HEK293 (cell line): ENCODE data around the gene HOXB7.

ENCODE experiments used
- CTCF ChIA-PET: fragments of 350-600 bp; formaldehyde crosslinking; extraction: SDS; loops from one replicate; lab custom pipeline; 2021; ENCODE audit warnings: antibody characterized with exemption; lab: Yijun Ruan, JAX
- POLR2A ChIA-PET: fragments of 300-600 bp; formaldehyde crosslinking; extraction: SDS; loops from one replicate; lab custom pipeline; 2020; ENCODE audit warnings: antibody characterized with exemption, inconsistent platforms; lab: Yijun Ruan, JAX
- H3K27ac ChIP-seq: fragments of 200-500 bp; sonication (Bioruptor generic); 2 replicates; pipeline ENCODE4 v1.5.1; 2014; ENCODE audit warnings: low read depth, low read length, control low read depth, inconsistent platforms; ENCODE audit errors: extremely low read depth
- H3K36me3 ChIP-seq, 2 experiments: fragments of 200-500 bp in 1 of 2; sonication (Bioruptor generic) in 1 of 2; 1 replicate in 1 of 2; 2 replicates in 1 of 2; pipeline ENCODE4 v1.5.1; 2014 to 2017; ENCODE audit warnings: inconsistent platforms in 2 of 2, low read length in 2 of 2; ENCODE audit not compliant: control insufficient read depth in 2 of 2, insufficient read depth in 1 of 2
- H3K4me1 ChIP-seq: fragments of 200-500 bp; sonication (Bioruptor generic); 2 replicates; pipeline ENCODE4 v1.5.1; 2014; ENCODE audit warnings: mild to moderate bottlenecking, low read length, inconsistent platforms; ENCODE audit not compliant: control insufficient read depth, insufficient read depth
- H3K4me3 ChIP-seq: 2 replicates; pipeline ENCODE4 v1.5.1; 2011; ENCODE audit warnings: low read depth, mild to moderate bottlenecking, control low read depth, low read length, moderate library complexity
- H3K9me3 ChIP-seq: fragments of 200-500 bp; sonication (Bioruptor generic); 2 replicates; pipeline ENCODE4 v1.5.1; 2014; ENCODE audit warnings: low read depth, low read length, inconsistent platforms; ENCODE audit not compliant: control insufficient read depth, insufficient read depth
- CTCF ChIP-seq: fragments of 450-650 bp; formaldehyde crosslinking; IDR thresholded peaks from 2 replicates; pipeline ENCODE4 v1.5.1; 2016; ENCODE audit warnings: missing biosample characterization, missing genetic modification characterization
- ELK4 ChIP-seq: IDR thresholded peaks from 2 replicates; pipeline ENCODE4 v1.6.1; 2011; ENCODE audit warnings: mild to moderate bottlenecking, low read depth, low read length, borderline replicate concordance
- GLI2 ChIP-seq: fragments of 450-650 bp; formaldehyde crosslinking; IDR thresholded peaks from 2 replicates; pipeline ENCODE4; 2017; ENCODE audit warnings: missing biosample characterization, missing genetic modification characterization, low read depth, borderline replicate concordance
- IKZF3 ChIP-seq: fragments of 450-650 bp; IDR thresholded peaks from 2 replicates; pipeline ENCODE4 v1.5.0; 2018; ENCODE audit warnings: missing biosample characterization, mild to moderate bottlenecking, missing genetic modification characterization, moderate library complexity
- KLF17 ChIP-seq: fragments of 450-650 bp; formaldehyde crosslinking; IDR thresholded peaks from 2 replicates; pipeline ENCODE4 v1.5.1; 2016; ENCODE audit warnings: missing biosample characterization, missing genetic modification characterization
- OSR2 ChIP-seq: fragments of 450-650 bp; formaldehyde crosslinking; IDR thresholded peaks from 2 replicates; pipeline ENCODE4 v1.5.1; 2016; ENCODE audit warnings: missing biosample characterization, missing genetic modification characterization
- PRDM1 ChIP-seq: fragments of 450-650 bp; formaldehyde crosslinking; IDR thresholded peaks from 2 replicates; pipeline ENCODE4; 2016; ENCODE audit warnings: missing biosample characterization, missing genetic modification characterization
- PRDM2 ChIP-seq: fragments of 450-650 bp; formaldehyde crosslinking; IDR thresholded peaks from 2 replicates; pipeline ENCODE4 v1.5.1; 2016; ENCODE audit warnings: missing biosample characterization, missing genetic modification characterization, borderline replicate concordance
- REPIN1 ChIP-seq: fragments of 450-650 bp; formaldehyde crosslinking; IDR thresholded peaks from 2 replicates; pipeline ENCODE4 v1.5.1; 2017; ENCODE audit warnings: missing biosample characterization, missing genetic modification characterization, low read depth
- ZBTB17 ChIP-seq: fragments of 450-650 bp; formaldehyde crosslinking; IDR thresholded peaks from 2 replicates; pipeline ENCODE4 v1.5.1; 2016; ENCODE audit warnings: missing biosample characterization, missing genetic modification characterization
- ZBTB21 ChIP-seq: fragments of 450-650 bp; formaldehyde crosslinking; IDR thresholded peaks from 2 replicates; pipeline ENCODE4 v1.5.1; 2017; ENCODE audit warnings: missing biosample characterization, missing genetic modification characterization
- ZBTB48 ChIP-seq: fragments of 450-650 bp; formaldehyde crosslinking; IDR thresholded peaks from 2 replicates; pipeline ENCODE4 v1.5.1; 2016; ENCODE audit warnings: missing biosample characterization, missing genetic modification characterization
- ZBTB8A ChIP-seq: fragments of 450-650 bp; formaldehyde crosslinking; IDR thresholded peaks from 2 replicates; pipeline ENCODE4 v1.5.1; 2016; ENCODE audit warnings: missing biosample characterization, missing genetic modification characterization
- ZNF114 ChIP-seq: fragments of 450-650 bp; formaldehyde crosslinking; IDR thresholded peaks from 2 replicates; pipeline ENCODE4 v1.5.0; 2017; ENCODE audit warnings: missing biosample characterization, missing genetic modification characterization
- ZNF202 ChIP-seq: fragments of 450-650 bp; formaldehyde crosslinking; IDR thresholded peaks from 2 replicates; pipeline ENCODE4 v1.5.1; 2016; ENCODE audit warnings: missing biosample characterization, missing genetic modification characterization, borderline replicate concordance
- ZNF366 ChIP-seq: fragments of 450-650 bp; formaldehyde crosslinking; conservative IDR thresholded peaks from 2 replicates; pipeline ENCODE4 v1.5.1; 2016; ENCODE audit warnings: missing biosample characterization, missing genetic modification characterization
- ZNF394 ChIP-seq: fragments of 450-650 bp; formaldehyde crosslinking; IDR thresholded peaks from 2 replicates; pipeline ENCODE4 v1.5.1; 2016; ENCODE audit warnings: missing biosample characterization, missing genetic modification characterization, mild to moderate bottlenecking, moderate library complexity, borderline replicate concordance
- ZNF521 ChIP-seq: fragments of 450-650 bp; formaldehyde crosslinking; IDR thresholded peaks from 2 replicates; pipeline ENCODE4 v1.5.1; 2017; ENCODE audit warnings: missing biosample characterization, mild to moderate bottlenecking, missing genetic modification characterization
- ZNF548 ChIP-seq: fragments of 450-650 bp; formaldehyde crosslinking; IDR thresholded peaks from 2 replicates; pipeline ENCODE4 v1.5.1; 2016; ENCODE audit warnings: missing biosample characterization, missing genetic modification characterization
- ZNF585B ChIP-seq: fragments of 450-650 bp; formaldehyde crosslinking; IDR thresholded peaks from 2 replicates; pipeline ENCODE4 v1.5.1; 2016; ENCODE audit warnings: missing biosample characterization, missing genetic modification characterization
- ZNF654 ChIP-seq: fragments of 450-650 bp; formaldehyde crosslinking; IDR thresholded peaks from 2 replicates; pipeline ENCODE4 v1.5.1; 2016; ENCODE audit warnings: low read depth, missing biosample characterization, missing genetic modification characterization
- ZNF707 ChIP-seq: fragments of 450-650 bp; formaldehyde crosslinking; IDR thresholded peaks from 2 replicates; pipeline ENCODE4 v1.5.1; 2016; ENCODE audit warnings: missing biosample characterization, missing genetic modification characterization
- ZNF785 ChIP-seq: fragments of 450-650 bp; formaldehyde crosslinking; IDR thresholded peaks from 2 replicates; pipeline ENCODE4 v1.5.1; 2016; ENCODE audit warnings: missing biosample characterization, missing genetic modification characterization
- ZSCAN30 ChIP-seq: fragments of 450-650 bp; IDR thresholded peaks from 2 replicates; pipeline ENCODE4 v1.5.1; 2018; ENCODE audit warnings: missing biosample characterization, mild to moderate bottlenecking, missing genetic modification characterization, moderate library complexity

The HOXB7 gene

GRCh38 chr17:48619826-48620449, 9.1 kb upstream of the HOXB7 start (continued):
- no peak; the same call in none of the 2 replicates for TF ChIP-seq KLF17 (tag by site-specific recombination)
- TF ChIP-seq ZNF394 (tag by site-specific recombination): no peak; the same call in 1 of the 2 replicates
- no peak for TF ChIP-seq ZBTB21 (tag by site-specific recombination)
- peak; percentile 23; the same call in 1 of the 2 replicates for TF ChIP-seq ZNF707 (tag by site-specific recombination)
- TF ChIP-seq GLI2 (tag by site-specific recombination): no peak
- TF ChIP-seq ZNF366 (tag by site-specific recombination): peak; percentile 55
- no peak for TF ChIP-seq ZNF785
- peak; percentile 95 for TF ChIP-seq ZBTB17 (tag by site-specific recombination)
- TF ChIP-seq PRDM2: no peak
- no peak for TF ChIP-seq ZNF202 (tag by site-specific recombination)

GRCh38 chr17:48618256-48618896, 7.6 kb upstream of the HOXB7 start:
- peaks cover 0 to 22% of the 10 kb centered on the region in 2 experiments; a peak in 1 of 3 replicates for H3K36me3 ChIP-seq
- ChIA-PET POLR2A (interaction anchor here (0.9 to 1.3 kb wide), 2 partner anchors 9 to 17 kb away, joined by 3 to 4 read pairs; no protein-coding TSS in a partner anchor), CTCF (interaction anchor here (0.5 to 5.7 kb wide), 45 partner anchors 9 to 593 kb away, joined by 3 to 86 read pairs (median 4); partner anchors contain the start of gene HOXB5)
- peaks cover 48% of the 10 kb centered on the region for H3K4me1 ChIP-seq
- no peak overlapping the region for H3K4me3 ChIP-seq
- H3K27ac ChIP-seq: peak overlapping the region; percentile 44; the same call in 1 of the 2 replicates
- peak; percentile 89 for TF ChIP-seq IKZF3 (tag by site-specific recombination)
- TF ChIP-seq REPIN1: 0 out of 2 replicates have a peak, but pooled peaks have one; percentile 35
- TF ChIP-seq ZNF394 (tag by site-specific recombination): 0 out of 2 replicates have a peak, but pooled peaks have one; percentile 22
- TF ChIP-seq ZNF521 (tag by site-specific recombination): no peak
- TF ChIP-seq ZSCAN30: peak; percentile 87
- no peak for TF ChIP-seq ZBTB48 (tag by site-specific recombination)
- peak; percentile 36; the same call in 1 of the 2 replicates for TF ChIP-seq OSR2 (tag by site-specific recombination)
- TF ChIP-seq ZNF654 (tag by site-specific recombination): peak; percentile 99
- TF ChIP-seq PRDM1 (tag by site-specific recombination): peak; percentile 39
- no peak for TF ChIP-seq ZNF548 (tag by site-specific recombination)
- TF ChIP-seq ZNF114 (tag by site-specific recombination): no peak
- TF ChIP-seq CTCF (tag by site-specific recombination): peak; percentile 96
- TF ChIP-seq ZNF585B (tag by site-specific recombination): no peak
- TF ChIP-seq ELK4: no peak
- TF ChIP-seq ZBTB8A (tag by site-specific recombination): peak; percentile 38; the same call in 1 of the 2 replicates
- TF ChIP-seq ZBTB17 (tag by site-specific recombination): peak; percentile 51
- no peaks in the 10 kb centered on the region for H3K9me3 ChIP-seq
